Panc1 (cell line): ENCODE measurements around the gene TMCO6. TPM values are rescaled to one million over a fixed set of nuclear protein-coding genes. Genes with fewer than 3 reads are reported as not detected.

ENCODE experiments used
- microRNA-seq: library from miRNA; unstranded; fragments of <30 nt; microRNA quantifications from one replicate; pipeline ENCODE4 v1.1.0, GENCODE V29; 2020; ENCODE audit not compliant: unreplicated experiment
- total RNA-seq: library from RNA; stranded (reverse); gene quantifications from one replicate; pipeline ENCODE4 v1.2.1, GENCODE V29; 2021; ENCODE audit not compliant: unreplicated experiment

The TMCO6 gene
- total RNA-seq, 1 experiment from 2014 or later = 18.9 TPM

Small RNAs within 50 kb of the gene (microRNA-seq; reads per million reads assigned to microRNA genes)
- gene MIR3655 = not detected

Other genes starting within 250 kb of the TMCO6 start
- 140 TPM for gene ANKHD1, start 237.6 kb upstream of the TMCO6 start, total RNA-seq
- gene EIF4EBP3, start 91.8 kb upstream of the TMCO6 start, total RNA-seq = 8.6 TPM
- gene SRA1, start 82.0 kb upstream of the TMCO6 start, total RNA-seq = 52.0 TPM
- gene APBB3, start 74.9 kb upstream of the TMCO6 start, total RNA-seq = 28.6 TPM
- gene SLC35A4, start 74.6 kb upstream of the TMCO6 start, total RNA-seq = 96.7 TPM
- gene CD14, start 6.3 kb upstream of the TMCO6 start, total RNA-seq = 2.5 TPM
- gene NDUFA2, start 8.2 kb downstream of the TMCO6 start, total RNA-seq = 81.7 TPM
- 98.2 TPM for gene IK, start 8.4 kb downstream of the TMCO6 start, total RNA-seq
- gene WDR55, start 25.5 kb downstream of the TMCO6 start, total RNA-seq = 49.2 TPM
- 1.8 TPM for gene DND1, start 34.1 kb downstream of the TMCO6 start, total RNA-seq
- gene HARS1, start 51.9 kb downstream of the TMCO6 start, total RNA-seq = 76.4 TPM
- gene HARS2, start 52.0 kb downstream of the TMCO6 start, total RNA-seq = 44.1 TPM
- gene ZMAT2, start 61.0 kb downstream of the TMCO6 start, total RNA-seq = 62.2 TPM
- gene PCDHA1, start 146.7 kb downstream of the TMCO6 start, total RNA-seq = not detected
- not detected for gene PCDHA2, start 155.4 kb downstream of the TMCO6 start, total RNA-seq
- gene PCDHA3, start 161.6 kb downstream of the TMCO6 start, total RNA-seq = not detected
- 3.1 TPM for gene PCDHA4, start 167.6 kb downstream of the TMCO6 start, total RNA-seq
- 0.10 TPM for gene PCDHA5, start 182.2 kb downstream of the TMCO6 start, total RNA-seq
- gene PCDHA6, start 188.5 kb downstream of the TMCO6 start, total RNA-seq = 0.31 TPM
- 0.15 TPM for gene PCDHA7, start 194.8 kb downstream of the TMCO6 start, total RNA-seq
- 0.10 TPM for gene PCDHA8, start 201.7 kb downstream of the TMCO6 start, total RNA-seq
- 0.21 TPM for gene PCDHA9, start 208.9 kb downstream of the TMCO6 start, total RNA-seq
- gene PCDHA10, start 216.4 kb downstream of the TMCO6 start, total RNA-seq = 0.33 TPM
- gene PCDHA11, start 229.5 kb downstream of the TMCO6 start, total RNA-seq = 0.08 TPM
- 10.0 TPM for gene PCDHA12, start 235.9 kb downstream of the TMCO6 start, total RNA-seq
- 1.0 TPM for gene PCDHA13, start 242.7 kb downstream of the TMCO6 start, total RNA-seq